Mucosa of descending colon (tissue), 3 donors: ENCODE data around the gene HCN1. TPM values are rescaled to one million over a fixed set of nuclear protein-coding genes. Genes with fewer than 3 reads are reported as not detected.

Experiments used
- ATAC-seq: fragments of 200-7000 bp; cut with Tn5 transposase; one replicate; pipeline ENCODE4 v1.9.1; 2020; ENCODE audit warnings: mild to moderate bottlenecking, moderate library complexity
- DNase-seq, 3 donors: peaks; one replicate each; pipeline ENCODE4 v3.0.0-alpha.2; 2020
- H3K36me3 ChIP-seq: fragments of 200-600 bp; one replicate; pipeline ENCODE4 v1.8.0; 2021; ENCODE audit warnings: low read depth, mild to moderate bottlenecking
- H3K4me1 ChIP-seq: fragments of 200-600 bp; one replicate; pipeline ENCODE4 v1.8.0; 2021; ENCODE audit warnings: low read depth, mild to moderate bottlenecking
- H3K4me3 ChIP-seq: fragments of 200-600 bp; one replicate; pipeline ENCODE4 v1.8.0; 2021; ENCODE audit warnings: mild to moderate bottlenecking
- H3K9me3 ChIP-seq: fragments of 200-600 bp; one replicate; pipeline ENCODE4 v1.8.0; 2021; ENCODE audit warnings: mild to moderate bottlenecking
- intact Hi-C, 2 donors: fragments of 100-400 bp; cut with DNase I in 1 of 2; cut with micrococcal nuclease in 1 of 2; formaldehyde crosslinking; loops; one replicate each; pipeline versions ENCODE4 v1.11.0 to v1.11.1; 2022; cut with DNase I, micrococcal nuclease
- total RNA-seq, 3 donors: library from RNA; stranded (reverse); fragmentation: NEBNext Ultra II Directional in 2 of 3; extraction: Animal tissue kit (Norgen Biotek cat#: 25700) in 2 of 3; gene quantifications; one replicate each; pipeline versions ENCODE4 v1.2.1 to v1.2.4, GENCODE V29; 2021 to 2023
- TF ChIP-seq, protein P1 (sequence below): fragments of 200-600 bp; IDR thresholded peaks from one replicate; pipeline ENCODE4 v1.8.0; 2022; ENCODE audit warnings: antibody characterized with exemption, mild to moderate bottlenecking
- donor health status: DM: no; HTN: no; CAD: no; lungs with moderate emphysema.
- donor health status: DM: no; HTN: no; CAD: no.
- donor health status: DM: no; HTN: yes; CAD: no.

HCN1 gene
- total RNA-seq, 3 donors from 2014 or later = 0.05 to 0.35 TPM; not detected in 1

GRCh38 chr5:45694971-45695803 lies 993 bp downstream of the HCN1 start:
- intact Hi-C loops = no loop called here
- H3K4me1 ChIP-seq = no peaks in the 10 kb centered on the region
- DNase-seq (peak in 1 of 3 donors; percentile 19), ATAC-seq (no peak)
- H3K36me3 ChIP-seq = no peaks in the 10 kb centered on the region
- no peaks in the 10 kb centered on the region for H3K9me3 ChIP-seq
- H3K4me3 ChIP-seq = no peak overlapping the region
- TF ChIP-seq, protein P1, sequence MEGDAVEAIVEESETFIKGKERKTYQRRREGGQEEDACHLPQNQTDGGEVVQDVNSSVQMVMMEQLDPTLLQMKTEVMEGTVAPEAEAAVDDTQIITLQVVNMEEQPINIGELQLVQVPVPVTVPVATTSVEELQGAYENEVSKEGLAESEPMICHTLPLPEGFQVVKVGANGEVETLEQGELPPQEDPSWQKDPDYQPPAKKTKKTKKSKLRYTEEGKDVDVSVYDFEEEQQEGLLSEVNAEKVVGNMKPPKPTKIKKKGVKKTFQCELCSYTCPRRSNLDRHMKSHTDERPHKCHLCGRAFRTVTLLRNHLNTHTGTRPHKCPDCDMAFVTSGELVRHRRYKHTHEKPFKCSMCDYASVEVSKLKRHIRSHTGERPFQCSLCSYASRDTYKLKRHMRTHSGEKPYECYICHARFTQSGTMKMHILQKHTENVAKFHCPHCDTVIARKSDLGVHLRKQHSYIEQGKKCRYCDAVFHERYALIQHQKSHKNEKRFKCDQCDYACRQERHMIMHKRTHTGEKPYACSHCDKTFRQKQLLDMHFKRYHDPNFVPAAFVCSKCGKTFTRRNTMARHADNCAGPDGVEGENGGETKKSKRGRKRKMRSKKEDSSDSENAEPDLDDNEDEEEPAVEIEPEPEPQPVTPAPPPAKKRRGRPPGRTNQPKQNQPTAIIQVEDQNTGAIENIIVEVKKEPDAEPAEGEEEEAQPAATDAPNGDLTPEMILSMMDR = no peak

- H3K4me3 ChIP-seq = no peak overlapping the region
- no peaks in the 10 kb centered on the region for H3K4me1 ChIP-seq
- ATAC-seq (no peak), DNase-seq (no peak)
- no peaks in the 10 kb centered on the region for H3K36me3 ChIP-seq
- intact Hi-C loops = no loop called here
- TF ChIP-seq, protein P1 = no peak
- no peaks in the 10 kb centered on the region for H3K9me3 ChIP-seq
Observed at GRCh38 chr5:45694255-45694814, 1.8 kb downstream of the HCN1 start.

- ATAC-seq (no peak), DNase-seq (no peak)
- no peaks in the 10 kb centered on the region for H3K4me1 ChIP-seq
- TF ChIP-seq, protein P1 = no peak
- H3K36me3 ChIP-seq = no peaks in the 10 kb centered on the region
- intact Hi-C loops = no loop called here
- no peak overlapping the region for H3K4me3 ChIP-seq
- no peaks in the 10 kb centered on the region for H3K9me3 ChIP-seq
Observed at GRCh38 chr5:45692481-45692880, 3.7 kb downstream of the HCN1 start.

DNA sequence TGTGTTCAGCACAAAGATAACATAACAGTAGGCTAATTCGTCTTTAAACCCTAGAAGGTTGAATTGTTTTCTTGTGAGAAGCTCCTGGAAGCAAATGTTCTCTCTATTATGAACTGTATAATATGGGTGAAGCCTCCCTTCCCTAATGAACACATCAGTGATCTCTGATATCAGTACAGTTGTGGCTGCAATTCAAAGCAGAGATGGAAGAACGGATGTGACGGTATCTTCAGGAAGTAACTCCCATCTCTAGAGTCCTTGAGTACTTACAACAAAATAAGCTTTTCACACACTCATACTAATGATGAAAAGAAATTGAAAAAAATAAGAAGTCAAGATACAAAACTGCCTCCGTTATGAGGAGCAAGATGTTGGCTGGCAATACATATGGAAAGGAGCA lies 4.5 kb downstream of the HCN1 start:
- no peak for DNase-seq
- Histone ChIP-seq H3K4me1 (no peaks in the 10 kb centered on the region), H3K36me3 (no peaks in the 10 kb centered on the region), H3K9me3 (no peaks in the 10 kb centered on the region), H3K4me3 (no peak overlapping the region)
- intact Hi-C loops = no loop called here
- TF ChIP-seq, protein P1 = no peak
- no peak for ATAC-seq

DNA sequence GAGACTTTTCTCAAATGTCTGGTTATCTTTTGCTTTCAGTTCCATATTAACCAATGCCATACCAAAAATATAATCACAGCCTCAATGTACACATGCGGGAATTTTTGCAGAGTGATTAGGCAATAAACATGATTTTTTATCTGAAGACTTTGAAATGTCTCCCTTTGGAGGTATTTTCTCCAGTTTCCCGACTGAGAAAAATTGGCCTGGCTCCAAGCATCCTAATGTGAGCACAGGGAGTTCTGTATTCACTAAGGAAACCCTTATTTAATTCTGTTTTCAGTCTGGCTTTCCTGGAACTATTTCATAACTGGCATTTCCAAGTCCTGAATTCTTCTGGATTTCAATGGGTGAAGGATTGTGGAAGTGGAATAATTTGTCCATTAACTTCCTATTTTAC lies 8.5 kb downstream of the HCN1 start:
- TF ChIP-seq, protein P1 = no peak
- DNase-seq (no peak), ATAC-seq (no peak)
- Histone ChIP-seq H3K4me1 (no peaks in the 10 kb centered on the region), H3K36me3 (no peaks in the 10 kb centered on the region), H3K4me3 (no peak overlapping the region), H3K9me3 (no peaks in the 10 kb centered on the region)
- intact Hi-C loops = no loop called here
